ENCODE measurements around the gene PLPPR5. TPM values are rescaled to one million over a fixed set of nuclear protein-coding genes. Genes with fewer than 3 reads are reported as not detected.

PLPPR5 gene
- total RNA-seq, 1 experiment from 2014 or later, result not detected

DNA sequence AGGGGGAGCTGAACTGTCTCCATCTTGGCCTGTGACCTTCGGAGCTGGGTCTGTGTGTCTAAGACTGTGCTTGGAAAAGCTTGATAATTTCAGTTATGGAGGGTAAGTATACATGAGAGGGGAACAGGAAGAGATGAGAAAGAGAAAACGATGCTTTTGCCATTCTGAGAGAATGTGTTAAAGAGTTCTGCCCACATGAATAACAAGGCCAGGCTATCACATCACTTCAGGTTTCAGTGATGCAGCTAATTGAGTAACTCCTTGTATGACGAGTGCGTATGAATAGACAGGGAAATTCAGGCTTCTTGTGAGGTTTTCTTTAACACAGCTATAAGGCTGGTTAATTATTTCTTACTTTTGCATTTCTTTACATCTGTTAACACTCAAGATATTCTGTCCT, 81.0 kb downstream of the PLPPR5 start:
- ChIA-PET CTCF (no interaction called here), POLR2A (ENCODE audit: unreplicated experiment) (no interaction called here)
- no TSS peak for BruUV-seq (replicated peaks)
- intact Hi-C loops (cut with micrococcal nuclease; ENCODE audit: unreplicated experiment), result no loop called here
- H3F3A ChIP-seq (ENCODE audit: insufficient read depth, low read depth), result no peaks in the 10 kb centered on the region
- no peak overlapping the region for H3K4me3 ChIP-seq
- H3K4me1 ChIP-seq (replicated peaks; ENCODE audit: insufficient read depth), result no peaks in the 10 kb centered on the region
- no peak overlapping the region for H3K27ac ChIP-seq
- H3K36me3 ChIP-seq (ENCODE audit: low read depth), result no peaks in the 10 kb centered on the region
- no peak for DNase-seq
- no peaks in the 10 kb centered on the region for H3K9me3 ChIP-seq (ENCODE audit: insufficient read depth, low read depth)
- H3K4me2 ChIP-seq, result no peak overlapping the region
- no peak overlapping the region for H2AFZ ChIP-seq
- no peaks in the 10 kb centered on the region for H4K20me1 ChIP-seq (ENCODE audit: insufficient read depth)
- H3K27me3 ChIP-seq (ENCODE audit: insufficient read depth, low read depth), result no peaks in the 10 kb centered on the region
- H3K79me2 ChIP-seq (ENCODE audit: low read depth), result no peaks in the 10 kb centered on the region
- H3K9me2 ChIP-seq (ENCODE audit: insufficient read depth), result no peaks in the 10 kb centered on the region
- TF ChIP-seq, protein P1, sequence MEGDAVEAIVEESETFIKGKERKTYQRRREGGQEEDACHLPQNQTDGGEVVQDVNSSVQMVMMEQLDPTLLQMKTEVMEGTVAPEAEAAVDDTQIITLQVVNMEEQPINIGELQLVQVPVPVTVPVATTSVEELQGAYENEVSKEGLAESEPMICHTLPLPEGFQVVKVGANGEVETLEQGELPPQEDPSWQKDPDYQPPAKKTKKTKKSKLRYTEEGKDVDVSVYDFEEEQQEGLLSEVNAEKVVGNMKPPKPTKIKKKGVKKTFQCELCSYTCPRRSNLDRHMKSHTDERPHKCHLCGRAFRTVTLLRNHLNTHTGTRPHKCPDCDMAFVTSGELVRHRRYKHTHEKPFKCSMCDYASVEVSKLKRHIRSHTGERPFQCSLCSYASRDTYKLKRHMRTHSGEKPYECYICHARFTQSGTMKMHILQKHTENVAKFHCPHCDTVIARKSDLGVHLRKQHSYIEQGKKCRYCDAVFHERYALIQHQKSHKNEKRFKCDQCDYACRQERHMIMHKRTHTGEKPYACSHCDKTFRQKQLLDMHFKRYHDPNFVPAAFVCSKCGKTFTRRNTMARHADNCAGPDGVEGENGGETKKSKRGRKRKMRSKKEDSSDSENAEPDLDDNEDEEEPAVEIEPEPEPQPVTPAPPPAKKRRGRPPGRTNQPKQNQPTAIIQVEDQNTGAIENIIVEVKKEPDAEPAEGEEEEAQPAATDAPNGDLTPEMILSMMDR (conservative IDR thresholded peaks at IDR 0.05), result no peak
- no peak for TF ChIP-seq EZH2 (IDR thresholded peaks at IDR 0.05; ENCODE audit: low read depth)

DNA sequence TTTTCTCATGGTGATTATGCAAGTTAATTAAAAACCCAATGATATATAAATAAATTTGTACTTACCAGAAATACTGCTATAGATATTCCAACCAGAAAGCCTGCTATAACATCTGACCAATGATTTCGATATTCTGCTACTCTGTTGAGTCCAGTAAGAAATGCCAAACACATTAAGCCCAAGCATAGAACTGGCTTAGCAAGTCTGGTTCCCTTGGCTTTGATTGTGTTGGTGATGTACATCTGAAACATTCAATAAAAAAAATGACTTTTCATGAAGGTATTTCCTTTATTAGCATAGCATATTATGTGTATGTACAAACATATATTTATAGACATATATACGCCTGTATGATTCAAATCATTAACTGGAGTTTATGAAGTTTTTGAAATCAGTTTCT, 82.8 kb downstream of the PLPPR5 start:
- Histone ChIP-seq H3K36me3 (ENCODE audit: low read depth) (no peaks in the 10 kb centered on the region), H3K4me1 (replicated peaks; ENCODE audit: insufficient read depth) (no peaks in the 10 kb centered on the region), H3K9me2 (ENCODE audit: insufficient read depth) (no peaks in the 10 kb centered on the region), H2AFZ (no peak overlapping the region), H3K27me3 (ENCODE audit: insufficient read depth, low read depth) (no peaks in the 10 kb centered on the region), H4K20me1 (ENCODE audit: insufficient read depth) (no peaks in the 10 kb centered on the region), H3K4me2 (no peak overlapping the region), H3K79me2 (ENCODE audit: low read depth) (no peaks in the 10 kb centered on the region), H3K4me3 (no peak overlapping the region), H3K9me3 (ENCODE audit: insufficient read depth, low read depth) (no peaks in the 10 kb centered on the region; the same call in 1 of the 2 replicates), H3F3A (ENCODE audit: insufficient read depth, low read depth) (no peaks in the 10 kb centered on the region), H3K27ac (no peak overlapping the region)
- CTCF ChIA-PET, result no interaction called here
- POLR2A ChIA-PET (ENCODE audit: unreplicated experiment), result no interaction called here
- TF ChIP-seq EZH2 (IDR thresholded peaks at IDR 0.05; ENCODE audit: low read depth), result no peak
- TF ChIP-seq, protein P1 (conservative IDR thresholded peaks at IDR 0.05), result no peak
- peak in 1 of 2 experiments; percentile 78 for DNase-seq
- no TSS peak for BruUV-seq (replicated peaks)
- intact Hi-C loops (cut with micrococcal nuclease; ENCODE audit: unreplicated experiment), result no loop called here

DNA sequence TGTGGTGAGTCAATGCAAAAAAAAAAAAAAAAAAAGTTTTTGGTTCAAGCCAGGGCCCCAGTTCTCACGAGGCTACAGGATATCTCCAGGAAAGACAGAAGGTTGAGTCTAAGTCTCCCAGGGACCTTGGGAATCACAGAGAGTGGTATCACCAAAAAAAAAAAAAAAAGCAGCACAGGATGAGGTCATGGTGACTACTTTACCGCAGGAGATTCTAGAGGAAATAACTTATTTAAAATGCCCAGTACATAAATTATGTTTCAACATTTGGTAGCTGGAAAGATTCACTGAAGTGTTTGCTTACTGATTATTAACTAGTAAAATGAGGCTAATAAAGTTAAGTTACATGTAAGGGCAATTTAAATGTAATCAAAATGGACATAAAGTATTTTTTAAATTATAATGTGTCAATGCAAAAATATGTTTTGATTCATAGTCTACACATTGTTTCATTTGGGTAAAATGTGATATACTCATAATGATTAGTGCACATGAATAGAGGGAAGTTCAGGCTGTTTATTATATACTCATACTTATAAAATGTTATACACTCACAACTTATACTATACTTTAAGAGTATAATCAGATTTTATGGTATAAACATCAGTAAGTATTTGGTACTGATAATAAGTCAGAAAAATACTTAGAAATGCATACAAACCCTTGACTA, 84.1 kb downstream of the PLPPR5 start:
- H3K27ac ChIP-seq, result no peak overlapping the region
- H3K9me2 ChIP-seq (ENCODE audit: insufficient read depth), result no peaks in the 10 kb centered on the region

More for the DNA sequence above, 84.1 kb downstream of the PLPPR5 start:
- Histone ChIP-seq H4K20me1 (ENCODE audit: insufficient read depth) (no peaks in the 10 kb centered on the region), H3K36me3 (ENCODE audit: low read depth) (no peaks in the 10 kb centered on the region), H3F3A (ENCODE audit: insufficient read depth, low read depth) (no peaks in the 10 kb centered on the region), H2AFZ (no peak overlapping the region), H3K27me3 (ENCODE audit: insufficient read depth, low read depth) (no peaks in the 10 kb centered on the region), H3K4me2 (no peak overlapping the region), H3K4me1 (replicated peaks; ENCODE audit: insufficient read depth) (no peaks in the 10 kb centered on the region), H3K9me3 (ENCODE audit: insufficient read depth, low read depth) (no peaks in the 10 kb centered on the region; the same call in 1 of the 2 replicates), H3K79me2 (ENCODE audit: low read depth) (no peaks in the 10 kb centered on the region), H3K4me3 (no peak overlapping the region)
- intact Hi-C loops (cut with micrococcal nuclease; ENCODE audit: unreplicated experiment), result no loop called here
- TF ChIP-seq, protein P1 (conservative IDR thresholded peaks at IDR 0.05), result no peak
- TF ChIP-seq EZH2 (IDR thresholded peaks at IDR 0.05; ENCODE audit: low read depth), result no peak
- ChIA-PET POLR2A (ENCODE audit: unreplicated experiment) (no interaction called here), CTCF (no interaction called here)
- BruUV-seq (replicated peaks), result no TSS peak
- DNase-seq, result peak in 1 of 2 experiments; percentile 43
